GM13977 (cell line): Measurements from ENCODE around the gene GABRQ.
"Not testable (repeated sequence)": the region's sequence is repeated elsewhere in the genome, so short reads cannot be mapped to it uniquely, and the experiment has no call there.

Experiments
- DNase-seq: peaks from one replicate; pipeline ENCODE4 v3.0.0; 2012; ENCODE audit warnings: low spot score
- in situ Hi-C: fragments of 300-500 bp; cut with MboI; formaldehyde crosslinking; loops from one replicate; pipeline ENCODE4 v1.12.0; 2022; ENCODE audit warnings: low sequenced_read_pairs, low pct_unique_long_range_greater_than_20kb, mixed read lengths, inconsistent platforms; ENCODE audit not compliant: unreplicated experiment
- TF ChIP-seq, protein P1 (sequence below): IDR thresholded peaks from 2 replicates; pipeline ENCODE4 v1.5.1; 2012; ENCODE audit warnings: mild to moderate bottlenecking, control low read depth; ENCODE audit not compliant: insufficient read depth; ENCODE audit errors: extremely low read depth, missing control alignments

The GABRQ gene

DNA sequence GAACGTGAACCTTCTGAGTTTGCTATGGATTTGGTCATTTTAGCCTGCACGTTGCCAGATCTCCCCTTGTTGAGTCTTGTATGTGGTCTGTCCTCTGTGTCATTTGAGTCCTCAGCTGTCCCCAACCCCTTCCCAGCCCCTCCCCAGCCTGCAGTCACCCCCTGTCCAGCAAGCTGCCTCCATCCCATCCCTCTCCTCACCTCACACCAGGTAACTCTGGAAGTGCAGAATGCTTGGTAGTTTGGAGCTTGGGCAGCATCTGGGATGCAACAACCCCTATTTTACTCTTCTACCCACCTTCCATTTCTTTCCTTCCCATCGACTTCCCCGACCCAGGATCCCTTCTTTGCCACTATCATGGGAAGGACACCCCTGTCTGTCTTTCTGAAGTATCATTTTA lies 18.4 kb downstream of the GABRQ start:
- TF ChIP-seq, protein P1, sequence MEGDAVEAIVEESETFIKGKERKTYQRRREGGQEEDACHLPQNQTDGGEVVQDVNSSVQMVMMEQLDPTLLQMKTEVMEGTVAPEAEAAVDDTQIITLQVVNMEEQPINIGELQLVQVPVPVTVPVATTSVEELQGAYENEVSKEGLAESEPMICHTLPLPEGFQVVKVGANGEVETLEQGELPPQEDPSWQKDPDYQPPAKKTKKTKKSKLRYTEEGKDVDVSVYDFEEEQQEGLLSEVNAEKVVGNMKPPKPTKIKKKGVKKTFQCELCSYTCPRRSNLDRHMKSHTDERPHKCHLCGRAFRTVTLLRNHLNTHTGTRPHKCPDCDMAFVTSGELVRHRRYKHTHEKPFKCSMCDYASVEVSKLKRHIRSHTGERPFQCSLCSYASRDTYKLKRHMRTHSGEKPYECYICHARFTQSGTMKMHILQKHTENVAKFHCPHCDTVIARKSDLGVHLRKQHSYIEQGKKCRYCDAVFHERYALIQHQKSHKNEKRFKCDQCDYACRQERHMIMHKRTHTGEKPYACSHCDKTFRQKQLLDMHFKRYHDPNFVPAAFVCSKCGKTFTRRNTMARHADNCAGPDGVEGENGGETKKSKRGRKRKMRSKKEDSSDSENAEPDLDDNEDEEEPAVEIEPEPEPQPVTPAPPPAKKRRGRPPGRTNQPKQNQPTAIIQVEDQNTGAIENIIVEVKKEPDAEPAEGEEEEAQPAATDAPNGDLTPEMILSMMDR: no peak
- no peak for DNase-seq
- in situ Hi-C loops: loop anchor here (25.0 kb wide), 1 partner anchor 156 kb away; no protein-coding TSS in a partner anchor

DNA sequence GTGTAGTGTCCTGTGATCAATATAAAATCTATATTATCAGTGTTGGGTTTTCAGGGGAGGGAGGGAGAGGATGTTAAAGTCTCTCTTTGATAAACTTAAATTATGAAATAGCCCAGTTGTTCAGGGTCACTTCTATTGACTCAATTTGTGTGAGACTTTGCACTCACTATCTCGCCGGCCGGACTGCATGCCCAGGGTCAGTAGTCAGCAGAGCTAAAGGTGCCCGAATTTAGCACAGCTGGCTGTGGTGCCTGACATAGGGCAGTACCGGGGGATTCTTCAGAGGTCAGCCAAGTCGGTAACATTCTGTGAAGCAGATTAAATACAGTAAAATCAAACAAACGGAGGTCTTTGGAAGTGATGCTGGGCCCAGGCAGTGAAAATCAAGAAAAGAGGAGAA lies 19.2 kb downstream of the GABRQ start:
- in situ Hi-C loops: loop anchor here (25.0 kb wide), 1 partner anchor 155 kb away; no protein-coding TSS in a partner anchor

DNA sequence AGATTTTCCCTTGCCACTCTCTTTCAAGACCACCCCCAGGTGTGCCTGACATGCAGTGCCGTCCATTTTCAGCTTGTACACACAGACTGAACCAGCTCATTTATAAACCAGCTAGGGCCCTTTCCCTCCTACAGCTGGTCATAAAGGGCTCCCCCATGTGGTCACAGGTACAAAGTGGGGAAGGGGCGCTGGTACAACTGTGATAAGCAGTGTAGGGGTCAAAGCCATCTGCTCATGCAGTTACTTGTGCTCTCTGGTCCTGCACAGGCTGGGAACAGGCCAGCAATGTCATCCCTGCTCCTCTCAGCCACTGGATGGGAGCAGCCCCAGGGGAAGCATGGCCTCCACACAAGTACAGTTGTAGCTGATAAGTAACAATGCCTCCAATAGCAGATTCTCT lies 20.6 kb downstream of the GABRQ start:
- in situ Hi-C loops: loop anchor here (25.0 kb wide), 1 partner anchor 154 kb away; no protein-coding TSS in a partner anchor
- DNase-seq: no peak
- TF ChIP-seq, protein P1: no peak

More for the DNA sequence above, 19.2 kb downstream of the GABRQ start:
- no peak for DNase-seq
- TF ChIP-seq, protein P1: no peak

DNA sequence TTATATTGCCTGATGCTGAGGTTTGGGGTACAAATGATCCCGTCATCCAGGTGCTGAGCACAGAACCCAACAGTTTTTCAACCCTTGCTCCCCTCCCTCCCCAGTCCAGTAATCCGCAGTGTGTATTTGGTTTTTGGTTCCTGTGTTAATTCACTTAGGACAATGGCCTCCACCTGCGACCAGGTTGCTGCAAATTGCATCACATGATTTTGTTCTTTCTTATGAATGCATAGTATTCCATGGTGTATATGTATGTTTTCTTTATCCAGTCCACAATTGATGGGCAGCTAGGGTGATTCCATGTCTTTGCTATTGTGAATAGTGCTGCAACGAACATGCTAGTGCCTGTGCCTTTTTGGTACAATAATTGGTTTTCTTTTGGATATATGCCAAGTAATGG lies 25.4 kb downstream of the GABRQ start:
- in situ Hi-C loops: loop anchor here (25.0 kb wide), 1 partner anchor 149 kb away; no protein-coding TSS in a partner anchor
- TF ChIP-seq, protein P1: no peak
- no peak for DNase-seq

DNA sequence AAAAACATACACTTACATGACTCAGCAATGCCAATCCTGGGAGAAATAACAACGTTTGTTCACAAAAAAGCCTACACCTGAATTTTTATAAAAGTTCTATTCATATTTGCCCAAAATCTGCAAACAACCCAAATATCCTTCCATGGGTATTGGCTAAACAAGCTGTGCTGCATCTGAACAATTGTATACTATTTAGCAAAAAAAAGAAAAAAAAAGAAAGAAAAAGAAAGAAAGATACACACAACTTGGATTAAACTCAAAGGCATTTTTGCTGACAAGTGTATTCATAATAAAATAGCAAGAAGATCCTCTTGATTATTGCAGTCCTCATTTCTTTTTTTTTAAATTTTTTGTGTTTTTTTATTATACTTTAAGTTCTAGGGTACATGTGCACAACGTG lies 36.4 kb downstream of the GABRQ start:
- in situ Hi-C loops: loop anchor here (25.0 kb wide), 1 partner anchor 138 kb away; no protein-coding TSS in a partner anchor
- DNase-seq: no peak
- TF ChIP-seq, protein P1: no peak

DNA sequence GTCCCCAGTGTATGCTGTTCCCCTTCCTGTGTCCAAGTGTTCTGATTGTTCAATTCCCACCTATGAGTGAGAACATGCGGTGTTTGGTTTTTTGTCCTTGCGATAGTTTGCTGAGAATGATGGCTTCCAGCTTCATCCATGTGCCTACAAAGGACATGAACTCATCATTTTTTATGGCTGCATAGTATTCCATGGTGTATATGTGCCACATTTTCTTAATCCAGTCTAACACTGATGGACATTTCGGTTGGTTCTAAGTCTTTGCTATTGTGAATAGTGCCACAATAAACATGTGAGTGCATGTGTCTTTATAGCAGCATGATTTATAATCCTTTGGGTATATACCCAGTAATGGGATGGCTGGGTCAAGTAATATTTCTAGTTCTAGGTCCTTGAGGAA lies 37.0 kb downstream of the GABRQ start:
- in situ Hi-C loops: loop anchor here (25.0 kb wide), 1 partner anchor 138 kb away; no protein-coding TSS in a partner anchor
- DNase-seq: not testable (repeated sequence)

DNA sequence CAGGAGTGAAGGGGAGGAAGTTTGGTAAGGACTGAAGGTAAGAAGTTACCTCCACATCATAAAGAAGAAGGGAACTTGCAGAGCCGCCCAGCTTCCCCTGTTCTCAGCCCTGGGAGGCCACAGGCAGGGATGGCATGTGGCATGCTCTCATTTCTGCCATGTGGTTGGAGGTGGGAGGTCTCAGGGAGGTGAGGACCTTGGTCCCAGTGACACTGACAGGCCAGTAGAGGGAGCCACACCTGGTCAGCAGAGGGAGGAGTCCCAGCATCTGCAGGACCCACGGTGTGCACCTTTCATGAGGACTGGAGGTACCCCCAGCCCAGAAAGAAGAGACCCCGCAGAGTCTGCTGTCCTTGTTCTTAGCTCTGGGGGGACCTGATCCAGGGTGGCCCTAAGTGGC lies 43.3 kb downstream of the GABRQ start:
- in situ Hi-C loops, DNase-seq: not testable (repeated sequence)

DNA sequence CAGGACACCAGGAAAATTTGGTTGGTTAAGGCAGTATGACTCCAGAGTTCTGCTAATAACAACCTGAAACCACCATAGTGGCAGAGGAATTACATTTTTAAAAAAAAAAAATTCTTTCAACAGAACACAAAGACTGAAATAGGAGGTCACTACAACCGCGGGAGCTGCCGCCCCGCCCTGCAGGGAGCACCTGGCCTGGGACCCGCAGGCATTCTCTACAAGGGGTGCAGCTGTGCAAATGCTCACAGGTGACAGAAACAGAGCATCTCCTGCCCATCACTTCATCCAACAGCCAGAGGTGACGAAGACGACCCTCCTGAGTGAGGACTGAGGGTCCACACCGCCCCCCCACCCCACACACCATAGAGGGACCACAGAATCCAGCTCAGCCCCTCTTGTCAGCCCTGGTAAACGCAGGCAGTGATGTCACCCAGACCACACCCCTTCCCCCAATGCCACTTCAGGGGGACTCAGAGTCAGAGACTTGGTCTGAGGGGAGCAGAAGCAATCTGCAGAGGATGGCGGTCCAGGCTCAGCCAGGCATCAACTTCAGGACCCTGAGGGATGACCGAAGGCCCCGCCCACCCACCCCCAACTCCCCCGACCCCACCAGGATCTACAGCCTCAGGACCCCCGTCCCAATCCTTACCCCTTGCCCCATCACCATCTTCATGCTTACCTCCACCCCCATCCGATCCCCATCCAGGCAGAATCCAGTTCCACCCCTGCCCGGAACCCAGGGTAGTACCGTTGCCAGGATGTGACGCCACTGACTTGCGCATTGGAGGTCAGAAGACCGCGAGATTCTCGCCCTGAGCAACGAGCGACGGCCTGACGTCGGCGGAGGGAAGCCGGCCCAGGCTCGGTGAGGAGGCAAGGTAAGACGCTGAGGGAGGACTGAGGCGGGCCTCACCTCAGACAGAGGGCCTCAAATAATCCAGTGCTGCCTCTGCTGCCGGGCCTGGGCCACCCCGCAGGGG lies 60.5 kb downstream of the GABRQ start, which contains the start of gene MAGEA3:
Gene MAGEA3 (plus strand): TSS at position 843 of the 980 bp plus-strand sequence. CDS start 2,039 bp downstream, outside the sequence.
- DNase-seq, in situ Hi-C loops: not testable (repeated sequence)

DNA sequence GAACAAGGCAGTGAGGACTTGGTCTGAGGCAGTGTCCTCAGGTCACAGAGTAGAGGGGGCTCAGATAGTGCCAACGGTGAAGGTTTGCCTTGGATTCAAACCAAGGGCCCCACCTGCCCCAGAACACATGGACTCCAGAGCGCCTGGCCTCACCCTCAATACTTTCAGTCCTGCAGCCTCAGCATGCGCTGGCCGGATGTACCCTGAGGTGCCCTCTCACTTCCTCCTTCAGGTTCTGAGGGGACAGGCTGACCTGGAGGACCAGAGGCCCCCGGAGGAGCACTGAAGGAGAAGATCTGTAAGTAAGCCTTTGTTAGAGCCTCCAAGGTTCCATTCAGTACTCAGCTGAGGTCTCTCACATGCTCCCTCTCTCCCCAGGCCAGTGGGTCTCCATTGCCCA lies 62.7 kb downstream of the GABRQ start:
- DNase-seq, in situ Hi-C loops: not testable (repeated sequence)

DNA sequence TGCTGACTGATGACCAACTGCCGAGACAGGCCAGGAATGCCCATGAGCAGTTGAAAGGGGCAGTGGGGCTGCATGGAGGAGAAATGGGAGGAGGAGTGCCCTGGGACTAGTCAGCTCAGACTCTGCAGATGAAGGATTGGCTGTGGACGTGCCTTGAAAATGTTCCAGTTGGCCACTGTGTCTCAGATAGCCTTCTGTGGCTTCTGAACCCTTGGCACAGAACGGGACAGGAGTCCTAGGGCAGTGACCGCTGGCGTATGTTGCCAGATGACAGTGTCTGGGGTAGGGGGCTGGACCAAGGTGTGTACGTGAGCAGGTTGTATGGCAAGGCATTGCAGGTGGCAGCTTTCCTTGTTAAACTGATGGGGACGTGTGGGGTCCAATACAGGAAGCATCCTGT lies 68.8 kb downstream of the GABRQ start:
- DNase-seq, in situ Hi-C loops: not testable (repeated sequence)
